ENCODE data around the gene CHCHD6. TPM values are rescaled to one million over a fixed set of nuclear protein-coding genes. Genes with fewer than 3 reads are reported as not detected.

CHCHD6 gene
- total RNA-seq, 1 experiment from 2014 or later: 36.3 TPM

DNA sequence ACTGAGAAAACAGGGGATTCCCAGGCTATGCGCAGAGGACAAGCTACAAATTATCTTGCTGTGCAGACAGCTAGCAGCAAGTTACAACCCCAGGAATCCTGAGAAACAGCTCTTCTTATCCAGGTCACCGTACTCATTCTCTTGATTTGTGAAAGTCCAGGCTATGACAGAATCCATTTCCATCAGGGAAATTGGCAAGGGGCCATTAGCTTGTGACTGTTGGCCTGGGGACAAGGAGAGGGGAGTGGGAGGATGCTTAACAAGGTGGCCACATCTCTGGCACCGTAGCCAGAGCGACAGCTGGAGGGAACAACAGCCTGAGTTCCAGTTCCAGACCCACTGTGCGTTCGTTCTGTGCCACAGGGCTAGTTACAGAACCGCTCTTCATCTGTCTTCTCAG is 233.9 kb downstream of the CHCHD6 start:
- CTCF ChIA-PET: no interaction called here
- intact Hi-C loops (cut with micrococcal nuclease): no loop called here
- TF ChIP-seq YY1 (IDR thresholded peaks at IDR 0.05; ENCODE audit: extremely low read depth, insufficient replicate concordance, low read depth, low read length) (no peak), CBX3 (IDR thresholded peaks at IDR 0.05; ENCODE audit: low read depth) (no peak), FOSL1 (IDR thresholded peaks at IDR 0.05; ENCODE audit: low read depth) (no peak), SRF (IDR thresholded peaks at IDR 0.05; ENCODE audit: low read depth) (no peak), SP1 (IDR thresholded peaks at IDR 0.05; ENCODE audit: low read depth) (no peak), POLR2AphosphoS5 (IDR thresholded peaks at IDR 0.05; ENCODE audit: low read depth, low read length) (no peak), TCF7L2 (IDR thresholded peaks at IDR 0.05; ENCODE audit: borderline replicate concordance, extremely low read depth, insufficient read depth, insufficient read length) (no peak), CEBPB (IDR thresholded peaks at IDR 0.05; ENCODE audit: low read depth) (no peak), ZNF274 (IDR thresholded peaks at IDR 0.05; ENCODE audit: low read depth, low read length) (no peak), CTCF (IDR thresholded peaks at IDR 0.05 in 2 of 3, conservative IDR thresholded peaks at IDR 0.05 in 1 of 3; ENCODE audit: borderline replicate concordance in 1 of 3, insufficient read depth in 1 of 3, low read depth in 2 of 3, low read length in 2 of 3) (no peak), ZFX (IDR thresholded peaks at IDR 0.05) (no peak), MAX (IDR thresholded peaks at IDR 0.05) (no peak), POLR2A (IDR thresholded peaks at IDR 0.05; ENCODE audit: borderline replicate concordance, extremely low read depth, insufficient read depth, insufficient read length) (no peak), EGR1 (IDR thresholded peaks at IDR 0.05; ENCODE audit: low read depth) (no peak)
- TF ChIP-seq, protein P1, sequence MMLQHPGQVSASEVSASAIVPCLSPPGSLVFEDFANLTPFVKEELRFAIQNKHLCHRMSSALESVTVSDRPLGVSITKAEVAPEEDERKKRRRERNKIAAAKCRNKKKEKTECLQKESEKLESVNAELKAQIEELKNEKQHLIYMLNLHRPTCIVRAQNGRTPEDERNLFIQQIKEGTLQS (IDR thresholded peaks at IDR 0.05): no peak
- RAD21 ChIA-PET (ENCODE audit: low non-redundant PET in 1 of 2, low total read pairs in 2 of 2, uncharacterized antibody in 2 of 2, unreplicated experiment in 2 of 2): no interaction called here
- ATAC-seq (no peak), DNase-seq (ENCODE audit: low read depth, low spot score) (no peak)
- H2AFZ ChIP-seq (ENCODE audit: low read depth, low read length, poor library complexity, severe bottlenecking): no peak overlapping the region
- POLR2A ChIA-PET: no interaction called here
- BruUV-seq (replicated peaks): no TSS peak
- H3K36me3 ChIP-seq (ENCODE audit: control insufficient read depth in 1 of 2, insufficient read depth in 2 of 2, low read length in 2 of 2): no peaks in the 10 kb centered on the region
- no peak overlapping the region for H3K4me2 ChIP-seq (ENCODE audit: low read length)
- H3K9ac ChIP-seq (ENCODE audit: low read length): no peak overlapping the region
- no peak overlapping the region for H3K27ac ChIP-seq (ENCODE audit: low read depth, low read length)
- H3K79me2 ChIP-seq (ENCODE audit: insufficient read depth, low read length): no peaks in the 10 kb centered on the region
- H3K4me1 ChIP-seq (ENCODE audit: control insufficient read depth in 1 of 2, insufficient read depth in 2 of 2, low read length in 2 of 2): no peaks in the 10 kb centered on the region
- no peak overlapping the region for H3K4me3 ChIP-seq (replicated peaks in 1 of 2; ENCODE audit: low read depth in 1 of 2, low read length in 2 of 2)
- H3K27me3 ChIP-seq (ENCODE audit: insufficient read depth, low read length): no peaks in the 10 kb centered on the region
- no peaks in the 10 kb centered on the region for H4K20me1 ChIP-seq (ENCODE audit: insufficient read depth)
- H3K9me3 ChIP-seq (ENCODE audit: control insufficient read depth in 1 of 2, insufficient read depth in 1 of 2, low read depth in 1 of 2, low read length in 2 of 2): no peaks in the 10 kb centered on the region
- no peaks in the 10 kb centered on the region for H3K9me2 ChIP-seq (ENCODE audit: insufficient read depth)

Data from HCT116 (cell line).